NCI-H526 (cell line): ENCODE results near the gene GIGYF2.
A peak's percentile ranks its signal among the peaks of the same experiment; 100 is the strongest.
"Not testable (repeated sequence)": the region's sequence is repeated elsewhere in the genome, so short reads cannot be mapped to it uniquely, and the experiment has no call there.

Experiments
- DNase-seq, 2 experiments: peaks; one replicate each; lab custom pipeline; 2025; lab: John Stamatoyannopoulos, UW

GIGYF2 gene

GRCh38 chr2:232816657-232817056 is 119.5 kb downstream of the GIGYF2 start:
- no peak for DNase-seq

DNA sequence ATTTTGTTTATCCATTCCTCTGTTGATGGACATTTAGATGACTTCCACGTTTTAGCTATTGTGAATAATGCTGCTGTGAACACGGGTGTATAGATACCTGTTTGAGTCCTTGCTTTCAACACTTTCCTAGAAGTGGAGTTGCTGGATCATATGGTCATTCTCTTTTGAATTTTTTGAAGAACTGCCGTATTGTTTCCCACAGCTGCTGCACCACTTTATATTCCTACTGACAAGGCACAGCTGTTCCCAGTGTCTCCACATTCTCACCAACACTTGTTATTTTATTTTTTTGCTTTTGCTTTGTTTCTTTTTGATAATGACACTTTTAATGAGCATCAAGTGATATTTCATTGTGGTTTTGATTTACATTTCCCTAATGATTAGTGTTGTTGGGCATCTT is 120.6 kb downstream of the GIGYF2 start:
- DNase-seq = no peak

- DNase-seq = no peak
These were observed 132.9 kb downstream of the GIGYF2 start for GRCh38 chr2:232829988-232830387.

DNA sequence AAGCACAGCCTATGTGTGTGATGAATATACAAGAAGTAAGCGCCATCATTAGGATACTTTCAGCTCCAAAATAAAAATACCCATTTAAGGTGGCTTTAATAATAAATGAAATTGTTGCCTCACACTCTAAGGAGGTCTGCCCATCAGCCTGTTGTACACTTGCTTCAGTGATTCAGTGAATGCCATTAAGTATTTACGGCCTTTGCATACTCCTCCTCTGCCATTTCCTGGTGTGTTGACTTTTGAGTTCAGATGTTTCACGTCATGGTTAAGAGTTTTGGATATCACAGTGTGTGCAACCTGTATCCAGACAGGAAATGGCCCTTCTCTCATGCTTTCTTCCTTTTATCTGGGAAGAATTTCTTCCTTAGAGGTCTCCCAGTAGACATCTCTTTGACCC is 134.4 kb downstream of the GIGYF2 start:
- no peak for DNase-seq

- DNase-seq = no peak
These were observed 136.7 kb downstream of the GIGYF2 start for GRCh38 chr2:232833830-232834229.

DNA sequence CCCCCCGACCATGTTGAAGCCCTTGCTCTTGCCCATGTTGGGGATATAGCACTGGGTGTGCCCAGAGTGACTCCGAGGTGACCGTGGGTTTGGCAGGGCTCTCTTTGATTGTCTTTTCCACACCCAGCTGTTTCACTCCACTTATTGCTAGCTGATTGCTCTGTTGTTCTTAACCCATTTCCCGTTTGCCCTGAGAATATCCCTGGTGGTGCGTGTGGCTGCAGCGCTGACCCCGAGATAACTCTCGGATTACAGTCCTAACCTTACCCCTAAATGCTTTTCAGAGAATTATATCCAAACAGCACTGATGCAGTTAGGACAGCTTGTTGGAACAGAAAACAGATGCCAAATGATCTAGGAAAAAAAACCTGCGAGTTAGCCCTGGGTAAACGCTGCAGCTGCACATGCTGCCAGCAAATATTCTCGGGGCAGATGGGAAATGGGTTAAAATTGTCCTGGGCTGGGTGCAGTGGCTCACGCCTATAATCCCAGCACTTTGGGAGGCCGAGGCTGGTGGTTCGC is 138.6 kb downstream of the GIGYF2 start:
- no peak for DNase-seq

DNA sequence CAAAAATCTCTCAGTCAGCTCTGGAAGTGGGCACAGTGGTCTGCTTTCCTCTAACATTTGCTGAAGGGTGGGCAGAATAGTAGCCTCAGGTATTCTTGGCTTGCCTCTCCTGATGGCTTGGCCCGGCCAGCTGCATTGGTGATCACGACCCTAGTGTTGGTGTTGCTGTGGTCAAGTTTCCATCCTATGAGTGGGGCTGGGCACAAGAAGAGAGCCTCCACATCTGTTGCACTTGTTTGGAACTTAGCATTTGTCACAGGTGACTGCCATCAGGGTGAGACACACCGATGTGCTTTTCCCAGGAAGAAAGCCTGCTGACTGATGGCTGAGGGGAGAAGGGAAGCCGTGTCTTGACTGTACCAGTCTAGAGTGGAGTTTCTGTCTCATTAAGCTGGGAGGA is 139.8 kb downstream of the GIGYF2 start:
- DNase-seq = no peak

DNA sequence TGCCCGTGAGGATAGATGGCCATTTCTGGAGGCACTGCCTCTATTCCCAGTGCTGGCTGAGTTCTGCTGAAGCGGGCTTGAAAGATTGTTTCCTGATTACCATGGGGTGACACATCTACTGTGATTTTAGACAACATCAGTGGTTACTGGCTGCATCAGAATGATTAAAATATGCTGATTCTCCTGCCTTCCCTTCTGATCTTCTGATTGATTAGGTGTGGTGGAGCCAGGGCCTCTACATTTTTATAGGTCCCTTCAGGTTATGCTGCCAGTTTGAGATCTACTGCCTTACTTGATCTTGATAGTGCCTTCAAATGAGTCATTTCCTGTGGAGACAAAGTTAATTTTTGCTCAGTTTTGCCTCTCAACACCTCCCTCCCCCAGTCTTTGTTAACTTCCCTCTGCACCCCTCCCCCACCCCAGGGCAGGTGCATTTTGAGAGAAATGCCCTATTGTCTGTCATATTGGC is 141.3 kb downstream of the GIGYF2 start:
- DNase-seq = no peak

GRCh38 chr2:232839411-232840079 is 142.4 kb downstream of the GIGYF2 start:
- no peak for DNase-seq

DNA sequence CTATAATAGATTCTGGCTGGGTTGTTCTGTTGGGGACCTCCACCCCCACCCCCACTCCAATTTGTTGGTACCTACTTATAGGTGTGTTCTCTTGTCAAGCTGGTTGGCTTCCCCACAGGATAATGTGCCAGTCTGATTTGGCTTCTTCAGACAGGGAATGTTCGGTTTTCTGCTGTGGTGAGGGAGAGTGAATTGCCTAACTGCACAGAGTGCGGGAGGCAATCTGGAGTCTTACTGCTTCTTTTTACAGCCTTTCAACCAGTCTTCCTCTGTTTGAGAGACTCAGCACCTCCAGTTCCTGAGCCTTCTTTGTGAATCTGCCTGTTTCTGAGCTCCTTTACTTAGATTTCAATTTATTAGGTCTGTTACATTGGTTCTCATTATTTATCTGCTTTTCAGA is 145.6 kb downstream of the GIGYF2 start:
- no peak for DNase-seq

DNA sequence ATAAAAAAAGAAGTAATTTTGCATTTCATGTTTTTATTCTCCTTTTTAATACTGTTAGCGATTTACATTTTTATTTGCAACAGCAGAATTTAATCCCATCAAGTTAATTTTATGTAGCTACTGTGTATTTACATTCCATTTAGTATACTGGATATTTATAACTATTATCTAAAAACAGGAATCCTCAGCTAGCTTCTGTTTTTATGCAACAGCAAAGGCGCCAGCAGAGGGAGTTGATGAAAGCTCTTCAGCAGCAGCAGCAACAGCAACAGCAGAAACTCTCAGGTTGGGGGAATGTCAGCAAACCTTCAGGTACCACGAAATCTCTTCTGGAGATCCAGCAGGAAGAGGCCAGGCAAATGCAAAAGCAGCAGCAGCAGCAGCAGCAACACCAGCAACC is 146.7 kb downstream of the GIGYF2 start:
- DNase-seq = peak in 1 of 2 experiments; percentile 3

GRCh38 chr2:232846055-232846454 is 148.9 kb downstream of the GIGYF2 start:
- DNase-seq = no peak

DNA sequence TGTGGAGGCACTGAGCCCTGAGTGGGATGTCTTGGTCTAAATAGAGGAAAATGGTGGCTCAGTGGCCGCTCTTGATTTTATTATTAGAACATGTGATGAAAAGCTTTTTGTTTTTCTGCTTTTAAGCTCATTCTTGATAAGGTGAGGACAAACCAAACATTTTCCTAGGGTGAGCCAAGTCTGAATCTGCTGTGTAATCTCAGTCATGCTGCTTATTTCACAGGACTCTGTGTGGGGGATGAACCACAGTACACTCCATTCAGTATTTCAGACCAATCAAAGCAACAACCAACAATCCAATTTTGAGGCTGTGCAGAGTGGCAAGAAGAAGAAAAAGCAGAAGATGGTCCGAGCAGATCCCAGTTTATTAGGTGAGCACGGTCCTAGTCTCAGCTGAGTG is 152.9 kb downstream of the GIGYF2 start:
- DNase-seq = no peak

DNA sequence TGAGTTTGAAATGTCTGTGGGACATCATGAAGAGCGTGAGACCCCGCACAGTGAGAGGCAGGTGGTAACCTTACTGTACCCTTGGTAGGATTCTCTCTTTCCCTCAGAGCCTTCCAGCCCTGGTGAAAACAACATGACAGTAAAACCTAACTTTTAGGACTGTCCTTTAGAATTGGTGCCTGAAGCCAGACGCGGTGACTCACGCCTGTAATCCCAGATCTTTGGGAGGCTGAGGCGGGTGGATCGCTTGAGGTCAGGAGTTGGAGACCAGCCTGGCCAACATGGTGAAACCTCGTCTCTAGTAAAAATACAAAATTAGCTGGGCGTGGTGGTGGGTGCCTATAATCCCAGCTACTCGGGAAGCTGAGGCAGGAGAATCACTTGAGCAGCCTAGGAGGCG is 154.9 kb downstream of the GIGYF2 start:
- DNase-seq = not testable (repeated sequence)

DNA sequence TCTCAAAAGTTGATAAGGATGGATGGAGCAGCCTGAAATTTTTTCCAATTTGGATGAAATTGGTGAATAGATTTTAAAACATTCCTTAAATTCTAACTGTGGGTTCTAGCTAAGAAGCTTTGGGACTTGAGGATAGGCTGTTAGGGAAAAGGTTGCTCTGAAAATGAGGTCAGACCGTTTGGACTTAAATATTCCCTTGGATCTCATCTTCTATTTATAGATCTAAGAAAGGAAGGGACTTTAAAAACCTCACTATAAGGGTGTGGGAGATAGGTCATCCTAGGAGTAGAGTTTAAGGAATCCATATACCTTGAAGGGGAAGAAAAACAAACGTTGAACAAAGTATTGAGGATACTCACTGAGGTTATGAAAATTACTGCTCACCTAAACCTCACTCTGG is 155.5 kb downstream of the GIGYF2 start:
- no peak for DNase-seq

- DNase-seq = no peak
These were observed 157.0 kb downstream of the GIGYF2 start for GRCh38 chr2:232854082-232854481.

DNA sequence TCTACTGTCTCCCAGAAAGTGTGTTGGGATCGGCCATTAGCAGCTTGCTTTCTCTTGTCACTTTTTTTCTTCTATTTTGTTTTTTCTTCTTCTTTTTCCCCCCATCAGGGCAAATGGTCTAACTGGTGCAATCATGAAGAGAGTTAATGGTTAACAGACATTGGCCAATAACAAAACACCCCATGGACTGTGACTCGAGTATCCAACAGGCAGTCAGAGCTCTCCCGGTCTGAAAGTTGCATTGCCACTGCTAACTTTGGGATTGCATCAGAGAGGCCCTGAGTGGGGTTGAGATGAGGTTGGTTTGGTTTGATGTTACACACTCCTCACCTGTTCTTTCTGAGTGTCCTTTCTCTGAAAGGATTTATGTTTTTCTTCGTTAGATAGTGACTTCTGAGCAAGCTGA is 160.0 kb downstream of the GIGYF2 start:
- DNase-seq = no peak

DNA sequence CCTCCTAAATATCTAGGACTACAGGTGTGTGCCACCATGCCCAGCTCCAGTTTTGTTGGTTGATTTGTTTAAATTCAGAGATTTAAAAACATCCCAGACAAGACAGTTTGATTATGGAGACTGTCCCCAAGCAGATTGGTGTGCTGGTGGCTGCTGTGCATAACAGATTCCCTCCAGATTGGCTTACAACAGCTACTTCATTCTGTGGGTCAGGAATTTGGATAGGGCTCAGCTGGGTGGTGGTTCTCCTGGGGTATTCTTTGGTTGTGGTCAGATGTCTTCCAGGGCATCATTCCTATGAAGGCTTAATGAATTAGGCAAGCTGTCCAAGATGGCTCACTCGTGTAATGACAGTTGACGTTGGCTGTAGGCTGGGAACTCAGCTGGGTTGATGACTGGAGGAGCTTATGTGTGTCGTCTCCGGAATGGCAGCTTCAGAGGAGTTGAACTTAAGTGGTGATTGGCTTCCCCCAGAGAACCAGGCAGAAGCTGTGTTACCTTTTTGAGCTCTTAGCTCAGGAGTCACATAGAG is 162.3 kb downstream of the GIGYF2 start:
- DNase-seq = no peak

- DNase-seq = no peak
These were observed 163.6 kb downstream of the GIGYF2 start for GRCh38 chr2:232860593-232861241.

DNA sequence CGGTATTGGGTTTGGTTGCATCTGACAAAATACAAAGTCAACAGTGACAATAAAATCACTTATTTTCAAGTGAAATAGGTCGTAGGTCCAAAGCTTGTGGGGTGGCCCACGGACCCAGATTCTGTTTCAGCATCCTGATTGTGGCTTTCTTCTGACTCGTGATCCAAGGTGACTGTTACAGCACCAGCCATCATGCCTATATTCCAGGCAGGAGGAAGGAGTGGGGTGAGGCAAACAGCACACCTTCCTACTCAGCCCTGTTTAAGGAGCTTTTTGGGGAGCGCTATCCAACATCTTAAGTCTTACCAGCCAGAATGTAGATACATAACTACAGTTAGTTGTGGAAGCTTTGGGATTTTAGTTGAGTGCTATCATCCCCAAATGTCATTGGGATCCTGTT is 164.2 kb downstream of the GIGYF2 start:
- no peak for DNase-seq

- DNase-seq = no peak
These were observed 166.9 kb downstream of the GIGYF2 start for GRCh38 chr2:232863996-232864395.

DNA sequence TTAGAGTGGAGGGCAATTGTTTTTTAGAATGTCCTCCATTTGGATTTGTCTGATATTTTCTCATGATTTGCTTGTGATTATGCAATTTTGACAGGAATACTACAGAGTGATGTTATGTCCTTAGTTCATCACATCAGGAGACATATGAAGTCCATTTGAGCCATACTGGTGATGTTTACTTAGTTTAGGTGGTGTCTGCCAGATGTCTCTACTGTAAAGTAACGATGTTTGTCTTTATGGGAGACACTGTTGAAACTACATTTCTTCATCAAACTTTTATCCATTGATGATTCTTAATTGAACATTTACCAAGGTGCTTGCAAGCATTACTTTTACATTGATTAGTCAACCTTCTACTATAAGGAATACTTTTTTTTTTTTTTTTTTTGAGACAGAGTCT is 168.0 kb downstream of the GIGYF2 start:
- DNase-seq = no peak

DNA sequence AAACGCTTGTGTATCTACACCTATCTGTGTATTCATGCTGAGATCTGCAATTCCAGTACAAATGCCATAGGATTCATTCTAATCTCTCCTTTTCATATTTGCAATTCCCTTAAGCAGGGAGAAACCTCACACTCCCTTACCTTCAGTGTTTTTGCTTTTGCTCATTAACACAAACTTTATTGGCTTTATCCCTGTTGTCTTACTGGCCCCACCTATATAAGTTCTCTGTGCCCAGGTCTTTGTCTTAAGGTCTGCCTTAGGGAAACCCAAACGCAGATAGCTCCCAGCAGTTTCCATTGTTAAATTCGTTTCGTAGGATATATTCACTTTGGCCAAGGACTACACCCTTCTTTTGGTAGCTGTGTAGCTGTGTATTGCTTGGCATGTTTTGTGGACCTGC is 169.0 kb downstream of the GIGYF2 start:
- DNase-seq = no peak
